MCF 10A (cell line): ENCODE measurements around the gene CNOT9. TPM values are rescaled to one million over a fixed set of nuclear protein-coding genes. Genes with fewer than 3 reads are reported as not detected.

Source experiments
- BruUV-seq: library from RNA; stranded (reverse); fragments of 400-500 nt; replicated peaks from 2 replicates; lab custom pipeline; 2021; lab: Mats Ljungman, UMichigan
- CTCF ChIA-PET: fragments of 300-600 bp; sonication (Branson Sonifier 250); formaldehyde crosslinking; extraction: SDS; loops from one replicate; lab custom pipeline; 2021; ENCODE audit warnings: antibody characterized with exemption, inconsistent platforms; lab: Yijun Ruan, JAX
- POLR2A ChIA-PET: fragments of 300-600, 350-650 bp; sonication (Branson Sonifier 250); formaldehyde crosslinking; extraction: SDS; loops from one replicate; lab custom pipeline; 2020; ENCODE audit warnings: antibody characterized with exemption, inconsistent platforms; lab: Yijun Ruan, JAX
- DNase-seq: peaks from one replicate; pipeline ENCODE4 v3.0.0-alpha.2; 2018; ENCODE audit not compliant: unreplicated experiment
- H3K27ac Mint-ChIP-seq: one replicate; pipeline ENCODE4 v1.8.0; 2022; ENCODE audit warnings: mild to moderate bottlenecking, low read depth, mixed read lengths; ENCODE audit not compliant: unreplicated experiment
- H3K27me3 Mint-ChIP-seq: one replicate; pipeline ENCODE4 v1.8.0; 2022; ENCODE audit warnings: mixed read lengths; ENCODE audit not compliant: insufficient read depth, unreplicated experiment
- H3K36me3 Mint-ChIP-seq: one replicate; pipeline ENCODE4 v1.8.0; 2022; ENCODE audit warnings: mild to moderate bottlenecking, moderate library complexity, mixed read lengths; ENCODE audit not compliant: insufficient read depth, unreplicated experiment
- H3K4me1 Mint-ChIP-seq: one replicate; pipeline ENCODE4 v1.8.0; 2022; ENCODE audit warnings: mixed read lengths; ENCODE audit not compliant: insufficient read depth, unreplicated experiment
- H3K4me3 Mint-ChIP-seq: one replicate; pipeline ENCODE4 v1.8.0; 2022; ENCODE audit warnings: mild to moderate bottlenecking, moderate library complexity, mixed read lengths; ENCODE audit not compliant: unreplicated experiment
- H3K9me3 Mint-ChIP-seq: one replicate; pipeline ENCODE4 v1.8.0; 2022; ENCODE audit warnings: mixed read lengths; ENCODE audit not compliant: unreplicated experiment
- CTCF ChIP-seq: fragments of 200-600 bp; IDR thresholded peaks from one replicate; pipeline ENCODE4 v1.8.0; 2022; ENCODE audit warnings: antibody characterized with exemption, mild to moderate bottlenecking; ENCODE audit not compliant: unreplicated experiment
- intact Hi-C: fragments of 100-400 bp; cut with micrococcal nuclease; formaldehyde crosslinking; loops from 2 replicates; pipeline ENCODE4 v1.14.1; 2022
- total RNA-seq: library from RNA; stranded (reverse); gene quantifications from 2 replicates; pipeline ENCODE4 v1.2.3, GENCODE V29; 2022

The CNOT9 gene
- total RNA-seq, 1 experiment from 2014 or later, result 64.9 TPM

DNA sequence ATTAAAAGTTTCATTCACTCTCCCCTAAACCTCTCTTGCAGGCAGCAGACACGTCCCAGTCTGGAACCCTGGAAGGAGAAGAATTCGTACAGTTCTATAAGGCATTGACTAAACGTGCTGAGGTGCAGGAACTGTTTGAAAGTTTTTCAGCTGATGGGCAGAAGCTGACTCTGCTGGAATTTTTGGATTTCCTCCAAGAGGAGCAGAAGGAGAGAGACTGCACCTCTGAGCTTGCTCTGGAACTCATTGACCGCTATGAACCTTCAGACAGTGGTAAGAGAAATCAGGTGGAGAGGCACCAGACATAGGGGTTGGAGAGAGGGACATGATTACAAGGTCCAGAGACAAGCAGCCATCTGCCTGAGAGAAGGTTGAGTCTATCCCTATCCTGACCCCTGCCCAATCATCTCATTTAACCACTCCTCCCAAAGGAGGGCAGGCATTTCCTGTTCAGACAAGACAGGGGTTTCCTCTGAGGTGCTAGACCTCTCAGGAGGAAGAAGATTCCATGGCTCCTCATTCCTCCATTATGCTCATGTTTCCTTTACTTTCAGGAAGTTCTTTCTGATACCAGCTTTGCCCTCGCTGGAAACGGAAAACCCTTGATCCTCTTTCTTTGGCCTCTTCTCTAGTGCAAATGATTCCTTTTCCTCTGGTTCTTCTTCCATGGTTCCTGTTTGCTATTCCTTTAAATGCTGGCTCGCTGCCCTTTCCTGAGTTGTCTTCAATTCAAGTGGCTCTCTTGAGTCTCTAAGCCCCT, 54.1 kb downstream of the CNOT9 start:
- Mint-ChIP-seq H3K36me3 (no peaks in the 10 kb centered on the region), H3K4me3 (no peak overlapping the region), H3K27me3 (no peaks in the 10 kb centered on the region), H3K9me3 (no peaks in the 10 kb centered on the region), H3K27ac (no peak overlapping the region), H3K4me1 (no peaks in the 10 kb centered on the region)
- no peak for TF ChIP-seq CTCF
- BruUV-seq, result no TSS peak
- ChIA-PET CTCF (interaction anchor here (1.0 kb wide), 1 partner anchor 9 kb away, joined by 4 read pairs; no protein-coding TSS in a partner anchor), POLR2A (interaction anchor here (1.2 kb wide), 1 partner anchor 12 kb away, joined by 3 read pairs; no protein-coding TSS in a partner anchor)
- intact Hi-C loops, result no loop called here
- DNase-seq, result peak; percentile 27

DNA sequence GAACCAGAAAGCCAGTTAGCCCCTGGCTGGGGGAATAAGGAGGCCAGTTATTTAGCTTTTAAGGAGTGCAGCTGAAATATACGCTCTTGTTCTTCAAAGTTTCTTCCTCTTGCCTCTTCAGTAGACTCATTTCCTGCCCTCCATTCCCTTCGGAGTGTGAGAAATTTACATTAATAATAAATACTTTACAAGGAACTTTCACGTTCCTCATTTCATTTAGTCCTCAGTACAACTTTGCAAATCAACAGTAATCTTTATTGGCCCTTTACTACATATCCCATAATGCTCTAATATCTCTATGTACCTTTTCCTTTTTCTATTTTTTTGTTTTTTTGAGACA, 54.7 kb downstream of the CNOT9 start:
- Mint-ChIP-seq H3K9me3 (no peaks in the 10 kb centered on the region), H3K4me1 (no peaks in the 10 kb centered on the region), H3K36me3 (no peaks in the 10 kb centered on the region), H3K4me3 (no peak overlapping the region), H3K27me3 (no peaks in the 10 kb centered on the region), H3K27ac (no peak overlapping the region)
- TF ChIP-seq CTCF, result no peak
- ChIA-PET POLR2A (no interaction called here), CTCF (interaction anchor here (0.7 kb wide), 1 partner anchor 23 kb away, joined by 3 read pairs; no protein-coding TSS in a partner anchor)
- DNase-seq, result no peak
- intact Hi-C loops, result no loop called here
- no TSS peak for BruUV-seq

DNA sequence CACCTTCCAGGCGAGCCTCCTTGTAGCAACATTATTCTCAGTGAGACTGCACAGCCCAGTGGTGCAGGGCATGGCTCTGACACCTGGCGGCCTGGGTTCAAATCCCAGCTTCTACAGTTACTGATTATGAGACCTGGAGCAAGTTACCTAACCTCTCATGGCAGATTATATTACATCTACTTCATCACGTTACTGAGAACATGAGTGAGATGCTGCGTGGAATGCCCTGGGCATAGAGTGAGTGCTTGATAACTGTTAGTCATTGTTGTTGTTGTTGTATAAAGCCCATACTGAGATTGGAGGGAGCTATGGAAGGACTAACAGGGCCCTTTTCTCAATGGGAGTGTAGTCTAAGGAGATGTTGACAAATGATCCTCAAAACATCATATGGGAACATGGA, 57.7 kb downstream of the CNOT9 start:
- Mint-ChIP-seq H3K9me3 (no peaks in the 10 kb centered on the region), H3K27ac (no peak overlapping the region), H3K27me3 (no peaks in the 10 kb centered on the region), H3K36me3 (peaks cover 6% of the 10 kb centered on the region), H3K4me3 (no peak overlapping the region), H3K4me1 (no peaks in the 10 kb centered on the region)
- no TSS peak for BruUV-seq
- intact Hi-C loops, result no loop called here
- DNase-seq, result no peak
- CTCF ChIA-PET, result interaction anchor here (1.3 kb wide), 1 partner anchor 22 kb away, joined by 6 read pairs; no protein-coding TSS in a partner anchor
- POLR2A ChIA-PET, result no interaction called here
- TF ChIP-seq CTCF, result no peak

GRCh38 chr2:218627939-218628338, 59.3 kb downstream of the CNOT9 start:
- POLR2A ChIA-PET, result no interaction called here
- TF ChIP-seq CTCF, result no peak
- peaks cover 6% of the 10 kb centered on the region for H3K36me3 Mint-ChIP-seq
- no peaks in the 10 kb centered on the region for H3K9me3 Mint-ChIP-seq
- H3K27me3 Mint-ChIP-seq, result no peaks in the 10 kb centered on the region
- CTCF ChIA-PET, result interaction anchor here (0.9 to 1.1 kb wide), 4 partner anchors 11 to 98 kb away, joined by 3 to 6 read pairs (median 4); no protein-coding TSS in a partner anchor
- intact Hi-C loops, result no loop called here
- no TSS peak for BruUV-seq
- no peak for DNase-seq
- H3K27ac Mint-ChIP-seq, result no peak overlapping the region
- H3K4me1 Mint-ChIP-seq, result no peaks in the 10 kb centered on the region
- H3K4me3 Mint-ChIP-seq, result no peak overlapping the region
